Ishikawa (cell line): ENCODE results near the gene ITGA8.

Experiments
- TCF12 ChIP-seq: IDR thresholded peaks from 2 replicates; pipeline ENCODE4 v1.6.1; 2012; ENCODE audit warnings: low read depth
- YY1 ChIP-seq: IDR thresholded peaks from 2 replicates; pipeline ENCODE4 v1.6.1; 2012; ENCODE audit warnings: low read depth

DNA sequence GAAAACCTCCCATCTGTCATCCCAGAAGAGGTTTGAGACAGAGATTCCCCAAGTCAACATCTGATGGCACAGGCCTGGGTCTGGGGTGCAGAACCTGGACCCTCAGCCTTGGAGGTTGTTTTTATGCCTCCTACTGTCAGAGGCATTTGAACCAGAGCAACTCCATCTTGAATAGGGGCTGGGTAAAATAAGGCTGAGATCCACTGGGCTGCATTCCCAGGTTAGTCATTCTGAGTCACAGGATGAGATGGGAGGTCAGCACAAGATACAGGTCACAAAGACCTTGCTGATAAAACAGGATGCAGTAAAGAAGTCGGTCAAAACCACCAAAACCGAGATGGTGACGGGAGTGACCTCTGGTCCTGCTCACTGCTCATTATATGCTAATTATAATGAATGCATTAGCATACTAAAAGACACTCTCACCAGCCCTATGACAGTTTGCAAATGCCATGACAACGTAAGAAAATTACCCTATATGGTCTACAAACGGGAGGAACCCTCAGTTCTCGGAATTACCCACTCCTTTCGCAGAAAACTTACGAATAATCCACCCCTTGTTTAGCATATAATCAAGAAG is 92.0 kb downstream of the ITGA8 start:
- no peak for TF ChIP-seq YY1
- no peak for TF ChIP-seq TCF12
